DOHH2 (cell line): ENCODE results near the gene CYP4B1.

Experiments used
- CTCF ChIP-seq: fragments of 200-600 bp; sonication (generic); IDR thresholded peaks from one replicate; pipeline ENCODE4 v1.5.1; 2014; ENCODE audit warnings: antibody characterized with exemption, mild to moderate bottlenecking, low read depth, low read length; ENCODE audit not compliant: poor library complexity, severe bottlenecking
- EZH2phosphoT487 ChIP-seq: fragments of 200-600 bp; sonication (generic); IDR thresholded peaks from 2 replicates; pipeline ENCODE4 v1.6.1; 2017; ENCODE audit warnings: borderline replicate concordance, mild to moderate bottlenecking, antibody characterized with exemption, low read length, moderate library complexity, mixed read lengths

- TF ChIP-seq CTCF, result no peak
- TF ChIP-seq EZH2phosphoT487, result no peak
These were observed 28.3 kb upstream of the CYP4B1 start for GRCh38 chr1:46770541-46770940.
